Activated B cell treated with CpG ODN at 0.5 μM for 24 hours (primary cell): ENCODE data around the gene ACCSL. TPM values are rescaled to one million over a fixed set of nuclear protein-coding genes. Genes with fewer than 3 reads are reported as not detected.

Experiments used
- ATAC-seq: fragments of 200-7000 bp; cut with Tn5 transposase; one replicate; pipeline ENCODE4 v1.10.0; 2021; ENCODE audit warnings: low read depth, mild to moderate bottlenecking, moderate library complexity
- CTCF ChIA-PET: fragments of 350-600 bp; sonication (Branson Sonifier 250); formaldehyde crosslinking; loops from one replicate; lab custom pipeline; 2021; ENCODE audit warnings: antibody characterized with exemption; lab: Charles Lee
- POLR2A ChIA-PET: fragments of 350-600 bp; sonication (Branson Sonifier 250); formaldehyde crosslinking; loops from one replicate; lab custom pipeline; 2021; ENCODE audit warnings: antibody characterized with exemption; lab: Charles Lee
- DNase-seq: peaks from one replicate; pipeline ENCODE4 v3.0.0; 2022
- H3K27ac Mint-ChIP-seq: one replicate; pipeline ENCODE4 v1.8.0; 2020; ENCODE audit warnings: mixed read lengths
- H3K27me3 Mint-ChIP-seq: one replicate; pipeline ENCODE4 v1.8.0; 2021; ENCODE audit warnings: mixed read lengths
- H3K36me3 Mint-ChIP-seq: one replicate; pipeline ENCODE4 v1.8.0; 2021; ENCODE audit warnings: low read depth, mixed read lengths
- H3K4me1 Mint-ChIP-seq: one replicate; pipeline ENCODE4 v1.8.0; 2021; ENCODE audit warnings: mixed read lengths
- H3K4me3 Mint-ChIP-seq: one replicate; pipeline ENCODE4 v1.8.0; 2020; ENCODE audit warnings: mild to moderate bottlenecking, mixed read lengths
- H3K9me3 Mint-ChIP-seq: one replicate; pipeline ENCODE4 v1.8.0; 2020; ENCODE audit warnings: mixed read lengths
- CTCF ChIP-seq: fragments of 200-600 bp; IDR thresholded peaks from one replicate; pipeline ENCODE4 v1.8.0; 2022; ENCODE audit warnings: antibody characterized with exemption, mild to moderate bottlenecking
- intact Hi-C: fragments of 100-400 bp; cut with micrococcal nuclease; formaldehyde crosslinking; loops from one replicate; pipeline ENCODE4 v1.15.1; 2024
- total RNA-seq: library from RNA; stranded (reverse); gene quantifications from 2 replicates; pipeline ENCODE4 v1.2.3, GENCODE V29; 2022

The ACCSL gene
- total RNA-seq, 1 donor from 2014 or later = not detected

DNA sequence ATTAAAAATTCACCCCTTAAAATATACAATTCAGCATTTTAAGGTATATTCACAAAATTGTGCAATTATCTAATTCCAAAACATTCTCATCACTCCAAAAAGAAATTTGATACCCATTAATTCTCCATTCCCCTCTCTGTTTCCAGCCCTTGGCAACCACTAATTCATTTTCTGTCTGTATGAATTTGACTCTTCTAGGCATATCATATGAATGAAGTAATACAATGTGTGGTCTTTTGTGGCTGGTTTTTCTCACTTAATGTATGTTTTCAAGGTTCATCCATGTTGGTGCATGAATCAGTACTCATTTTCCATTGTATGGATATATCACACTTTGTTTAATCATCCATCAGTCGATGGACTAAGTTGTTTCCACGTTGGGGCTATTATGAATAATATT, 29.0 kb upstream of the ACCSL start:
- Mint-ChIP-seq H3K9me3 (peaks cover 12% of the 10 kb centered on the region), H3K4me1 (no peaks in the 10 kb centered on the region), H3K36me3 (no peaks in the 10 kb centered on the region), H3K4me3 (no peak overlapping the region), H3K27ac (no peak overlapping the region), H3K27me3 (peaks cover 5% of the 10 kb centered on the region)
- no peak for TF ChIP-seq CTCF
- ChIA-PET CTCF (no interaction called here), POLR2A (no interaction called here)
- no peak for ATAC-seq
- no peak for DNase-seq
- intact Hi-C loops = no loop called here

- no peak for ATAC-seq
Observed at GRCh38 chr11:44024977-44025376, 22.8 kb upstream of the ACCSL start.

GRCh38 chr11:44025727-44026126, 22.1 kb upstream of the ACCSL start:
- Mint-ChIP-seq H3K4me3 (no peak overlapping the region), H3K27me3 (peaks cover 23% of the 10 kb centered on the region), H3K4me1 (no peaks in the 10 kb centered on the region), H3K9me3 (peaks cover 22% of the 10 kb centered on the region), H3K36me3 (no peaks in the 10 kb centered on the region), H3K27ac (no peak overlapping the region)
- DNase-seq (no peak), ATAC-seq (no peak)
- ChIA-PET CTCF (no interaction called here), POLR2A (no interaction called here)
- intact Hi-C loops = no loop called here
- no peak for TF ChIP-seq CTCF

More at GRCh38 chr11:44024977-44025376, 22.8 kb upstream of the ACCSL start:
- H3K27me3 Mint-ChIP-seq = peaks cover 21% of the 10 kb centered on the region
- intact Hi-C loops = no loop called here
- peaks cover 22% of the 10 kb centered on the region for H3K9me3 Mint-ChIP-seq
- H3K4me1 Mint-ChIP-seq = no peaks in the 10 kb centered on the region
- no peak for DNase-seq
- no peaks in the 10 kb centered on the region for H3K36me3 Mint-ChIP-seq
- no peak overlapping the region for H3K4me3 Mint-ChIP-seq
- ChIA-PET POLR2A (no interaction called here), CTCF (no interaction called here)
- no peak for TF ChIP-seq CTCF
- no peak overlapping the region for H3K27ac Mint-ChIP-seq

- H3K36me3 Mint-ChIP-seq = no peaks in the 10 kb centered on the region
- ChIA-PET CTCF (no interaction called here), POLR2A (no interaction called here)
- intact Hi-C loops = no loop called here
- no peak overlapping the region for H3K27ac Mint-ChIP-seq
- ATAC-seq = no peak
- no peak for TF ChIP-seq CTCF
- H3K27me3 Mint-ChIP-seq = peaks cover 29% of the 10 kb centered on the region
- H3K4me1 Mint-ChIP-seq = no peaks in the 10 kb centered on the region
- H3K9me3 Mint-ChIP-seq = peaks cover 9% of the 10 kb centered on the region
- no peak for DNase-seq
- H3K4me3 Mint-ChIP-seq = no peak overlapping the region
Observed at GRCh38 chr11:44028401-44028800, 19.4 kb upstream of the ACCSL start.

- H3K27me3 Mint-ChIP-seq = peaks cover 29% of the 10 kb centered on the region
- H3K4me3 Mint-ChIP-seq = no peak overlapping the region
- no peaks in the 10 kb centered on the region for H3K36me3 Mint-ChIP-seq
- peaks cover 9% of the 10 kb centered on the region for H3K9me3 Mint-ChIP-seq
- POLR2A ChIA-PET = no interaction called here
- CTCF ChIA-PET = no interaction called here
- intact Hi-C loops = no loop called here
- no peak for TF ChIP-seq CTCF
- H3K27ac Mint-ChIP-seq = no peak overlapping the region
- DNase-seq = no peak
- H3K4me1 Mint-ChIP-seq = no peaks in the 10 kb centered on the region
- no peak for ATAC-seq
Observed at GRCh38 chr11:44028816-44029506, 18.8 kb upstream of the ACCSL start.
